ENCODE data around the gene DENND4B.

GRCh38 chr1:153937331-153937730 is 9.2 kb downstream of the DENND4B start:
- TF ChIP-seq EZH2 (IDR thresholded peaks at IDR 0.05; ENCODE audit: insufficient read depth, poor library complexity, severe bottlenecking) (no peak), EZH2phosphoT487 (IDR thresholded peaks at IDR 0.05; ENCODE audit: insufficient read depth, low read depth) (no peak)
